Liver (tissue), 9 donors: Measurements from ENCODE around the gene PYGO2. TPM values are rescaled to one million over a fixed set of nuclear protein-coding genes. Genes with fewer than 3 reads are reported as not detected.

Source experiments
- DNase-seq: peaks from one replicate; pipeline ENCODE4 v3.0.0-alpha.2; 2017; ENCODE audit warnings: low spot score
- H3K27ac ChIP-seq, 2 donors: one replicate each; pipeline ENCODE4 v1.7.0; 2013; ENCODE audit warnings: inconsistent platforms in 2 of 2, low read length in 2 of 2, control low read depth in 1 of 2, low read depth in 1 of 2, mild to moderate bottlenecking in 1 of 2
- H3K27me3 ChIP-seq, 4 donors: one replicate each; pipeline versions ENCODE4 v1.6.1 to v1.7.0; 2013; ENCODE audit warnings: low read length in 3 of 4, inconsistent platforms in 1 of 4, mild to moderate bottlenecking in 1 of 4, moderate library complexity in 1 of 4; ENCODE audit not compliant: control insufficient read depth in 4 of 4, insufficient read depth in 4 of 4
- H3K36me3 ChIP-seq, 4 donors: one replicate each; pipeline versions ENCODE4 v1.6.1 to v1.7.0; 2013; ENCODE audit warnings: low read length in 3 of 4, mild to moderate bottlenecking in 3 of 4, low read depth in 1 of 4, moderate library complexity in 1 of 4; ENCODE audit not compliant: control insufficient read depth in 4 of 4, insufficient read depth in 3 of 4
- H3K4me1 ChIP-seq, 4 donors: one replicate each; pipeline versions ENCODE4 v1.6.1 to v1.7.0; 2013; ENCODE audit warnings: low read length in 3 of 4, mild to moderate bottlenecking in 3 of 4, moderate library complexity in 1 of 4; ENCODE audit not compliant: control insufficient read depth in 4 of 4, insufficient read depth in 4 of 4
- H3K4me3 ChIP-seq, 3 donors: one replicate each; pipeline versions ENCODE4 v1.6.1 to v1.7.0; 2013; ENCODE audit warnings: low read length in 3 of 3, control low read depth in 1 of 3, low read depth in 1 of 3, mild to moderate bottlenecking in 1 of 3
- H3K9ac ChIP-seq, 2 donors: one replicate each; pipeline ENCODE4 v1.7.0; 2013; ENCODE audit warnings: low read length in 2 of 2, mild to moderate bottlenecking in 2 of 2, moderate library complexity in 2 of 2, control low read depth in 1 of 2, low read depth in 1 of 2
- H3K9me3 ChIP-seq, 4 donors: one replicate each; pipeline versions ENCODE4 v1.6.1 to v1.7.0; 2013; ENCODE audit warnings: low read length in 3 of 4; ENCODE audit not compliant: control insufficient read depth in 4 of 4
- CTCF ChIP-seq: fragments of 150-350 bp; IDR thresholded peaks from 2 replicates; pipeline ENCODE4 v1.5.1; 2017; ENCODE audit warnings: improper control_type of control experiment, low read depth, low read length; ENCODE audit not compliant: missing input control
- FOXA1 ChIP-seq: IDR thresholded peaks from 2 replicates; pipeline ENCODE4 v1.6.1; 2016; ENCODE audit warnings: antibody characterized with exemption
- FOXA2 ChIP-seq: IDR thresholded peaks from 2 replicates; pipeline ENCODE4 v1.6.1; 2016; ENCODE audit warnings: antibody characterized with exemption
- HNF4A ChIP-seq, 2 donors: conservative IDR thresholded peaks; 2 replicates each; pipeline ENCODE4 v1.6.1; 2016; ENCODE audit warnings: antibody characterized with exemption in 2 of 2, mild to moderate bottlenecking in 2 of 2
- HNF4G ChIP-seq: IDR thresholded peaks from 2 replicates; pipeline ENCODE4 v1.6.1; 2016; ENCODE audit warnings: antibody characterized with exemption
- JUND ChIP-seq, 2 donors: IDR thresholded peaks; 2 replicates each; pipeline ENCODE4 v1.6.1; 2016; ENCODE audit warnings: antibody characterized with exemption in 2 of 2
- RAD21 ChIP-seq, 2 donors: IDR thresholded peaks; 2 replicates each; pipeline ENCODE4 v1.6.1; 2016; ENCODE audit warnings: antibody characterized with exemption in 2 of 2, mild to moderate bottlenecking in 2 of 2
- REST ChIP-seq: IDR thresholded peaks from 2 replicates; pipeline ENCODE4 v1.6.1; 2016; ENCODE audit warnings: antibody characterized with exemption, mild to moderate bottlenecking
- RXRA ChIP-seq, 2 donors: IDR thresholded peaks; 2 replicates each; pipeline ENCODE4 v1.6.1; 2017 to 2018; ENCODE audit warnings: antibody characterized with exemption in 2 of 2, mild to moderate bottlenecking in 1 of 2
- SP1 ChIP-seq: IDR thresholded peaks from 2 replicates; pipeline ENCODE4 v1.6.1; 2018; ENCODE audit warnings: antibody characterized with exemption, mild to moderate bottlenecking
- TAF1 ChIP-seq: conservative IDR thresholded peaks from 2 replicates; pipeline ENCODE4 v1.6.1; 2016; ENCODE audit warnings: antibody characterized with exemption, mild to moderate bottlenecking
- YY1 ChIP-seq: IDR thresholded peaks from 2 replicates; pipeline ENCODE4 v1.6.1; 2016; ENCODE audit warnings: antibody characterized with exemption, mild to moderate bottlenecking
- ZBTB33 ChIP-seq: IDR thresholded peaks from 2 replicates; pipeline ENCODE4 v1.6.1; 2016; ENCODE audit warnings: antibody characterized with exemption
- WGBS: extraction: QIAGEN DNeasy Blood & Tissue Kit; methylation state at CpG from one replicate; pipeline ENCODE4 v1.1.7; 2013; 5-methylcytosine and 5-hydroxymethylcytosine counted together
- polyA plus RNA-seq, 2 donors: library from polyadenylated mRNA; stranded (reverse) in 1 of 2; unstranded in 1 of 2; fragments of 200-250 nt in 1 of 2; fragments of >200 nt in 1 of 2; fragmentation: Nextera tagmentation in 1 of 2; extraction: Ambion mirVana in 1 of 2; gene quantifications; one replicate each; pipeline versions ENCODE4 v1.2.1 to v1.2.3, GENCODE V29; 2013 to 2015
- total RNA-seq, 2 donors: library from RNA; depleted of rRNA; stranded (reverse); fragments of >200 nt; gene quantifications; one replicate each; pipeline ENCODE4 v1.2.3, GENCODE V29; 2014
- TF ChIP-seq, protein P1 (sequence below): IDR thresholded peaks from 2 replicates; pipeline ENCODE4 v1.6.1; 2016; ENCODE audit warnings: antibody characterized with exemption
- TF ChIP-seq, protein P2 (sequence below): IDR thresholded peaks from 2 replicates; pipeline ENCODE4 v1.6.1; 2016; ENCODE audit warnings: antibody characterized with exemption
- donor health status: healthy.
- donor health status: healthy.
- donor health status: healthy.
- donor health status: healthy.
- donor health status: healthy.

Gene PYGO2
- total and polyA plus RNA-seq, 4 donors, result 5.0 to 8.2 (median 7.0) TPM

GRCh38 chr1:154951901-154952657 lies 9.5 kb downstream of the PYGO2 start:
- 82% methylated on average over 15 of the region's 15 CpGs for WGBS
- Histone ChIP-seq H3K4me1 (peaks cover 9 to 40% (median 24%) of the 10 kb centered on the region in 4 donors), H3K9me3 (no peaks in the 10 kb centered on the region), H3K36me3 (peaks cover 0 to 23% (median 4%) of the 10 kb centered on the region in 4 donors), H3K27me3 (no peaks in the 10 kb centered on the region), H3K4me3 (no peak overlapping the region), H3K9ac (no peak overlapping the region), H3K27ac (no peak overlapping the region)
- TF ChIP-seq CTCF (no peak), YY1 (no peak), SP1 (no peak), RXRA (IDR thresholded peaks at IDR 0.05) (no peak), FOXA1 (no peak), JUND (IDR thresholded peaks at IDR 0.05) (no peak), HNF4G (no peak), HNF4A (conservative IDR thresholded peaks at IDR 0.05) (no peak), REST (no peak), TAF1 (no peak), FOXA2 (no peak), RAD21 (IDR thresholded peaks at IDR 0.05) (no peak)
- TF ChIP-seq, protein P1, sequence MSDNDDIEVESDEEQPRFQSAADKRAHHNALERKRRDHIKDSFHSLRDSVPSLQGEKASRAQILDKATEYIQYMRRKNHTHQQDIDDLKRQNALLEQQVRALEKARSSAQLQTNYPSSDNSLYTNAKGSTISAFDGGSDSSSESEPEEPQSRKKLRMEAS, result no peak
- TF ChIP-seq, protein P2, sequence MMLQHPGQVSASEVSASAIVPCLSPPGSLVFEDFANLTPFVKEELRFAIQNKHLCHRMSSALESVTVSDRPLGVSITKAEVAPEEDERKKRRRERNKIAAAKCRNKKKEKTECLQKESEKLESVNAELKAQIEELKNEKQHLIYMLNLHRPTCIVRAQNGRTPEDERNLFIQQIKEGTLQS, result no peak
- no peak for DNase-seq

- H3K4me1 ChIP-seq, result peaks cover 6 to 27% (median 23%) of the 10 kb centered on the region in 4 donors
- no peaks in the 10 kb centered on the region for H3K9me3 ChIP-seq
- H3K27ac ChIP-seq, result no peak overlapping the region
- no peak for DNase-seq
- no peaks in the 10 kb centered on the region for H3K27me3 ChIP-seq
- WGBS, result 94% methylated on average over 11 of the region's 11 CpGs
- H3K9ac ChIP-seq, result no peak overlapping the region
- TF ChIP-seq RAD21 (IDR thresholded peaks at IDR 0.05), result no peak
- TF ChIP-seq JUND (IDR thresholded peaks at IDR 0.05), result no peak
- no peak for TF ChIP-seq ZBTB33
- peaks cover 0 to 23% (median 4%) of the 10 kb centered on the region in 4 donors for H3K36me3 ChIP-seq
- no peak overlapping the region for H3K4me3 ChIP-seq
Measured at GRCh38 chr1:154948079-154948478, 13.5 kb downstream of the PYGO2 start.
